ENCODE results near the gene CRY1.
"Not testable (repeated sequence)": the region's sequence is repeated elsewhere in the genome, so short reads cannot be mapped to it uniquely, and the experiment has no call there.

CRY1 gene

DNA sequence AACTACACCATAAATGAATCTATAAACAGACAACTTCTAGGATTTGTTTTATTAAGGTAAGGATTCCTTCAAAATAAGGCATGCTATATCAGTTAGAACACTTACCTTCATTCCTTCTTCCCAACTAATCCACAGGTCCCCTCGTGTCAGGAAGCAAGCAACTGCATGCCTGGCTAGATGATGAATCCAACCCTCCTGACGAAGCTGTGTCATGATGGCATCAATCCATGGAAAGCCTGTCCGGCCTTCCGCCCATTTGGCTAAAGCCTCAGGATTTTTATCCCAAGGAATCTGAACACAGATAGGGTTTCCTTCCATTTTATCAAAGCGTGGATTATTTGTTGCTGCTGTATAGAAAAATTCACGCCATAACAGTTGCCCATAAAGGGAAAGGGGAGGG, 93.9 kb downstream of the CRY1 start:
- peak; percentile 59 for DNase-seq (ENCODE audit: low read depth)

DNA sequence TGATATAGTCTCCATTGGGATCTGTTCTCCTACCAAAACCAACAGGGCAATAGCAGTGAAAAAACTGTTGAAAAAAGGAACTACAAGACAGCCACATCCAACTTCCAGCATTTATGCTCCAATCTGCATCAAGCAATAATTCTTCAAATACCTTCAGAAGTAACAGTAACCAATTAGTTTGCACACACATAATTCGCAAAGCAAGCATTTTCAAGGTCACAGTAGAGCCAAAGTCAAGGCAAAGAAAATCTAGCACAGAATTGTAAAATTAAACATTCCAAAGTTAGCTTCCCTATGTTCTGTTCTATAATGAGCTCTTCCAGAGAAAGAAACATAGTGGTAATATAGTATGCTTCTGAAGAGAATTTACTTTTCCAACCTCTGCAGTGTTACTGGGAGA, 95.4 kb downstream of the CRY1 start:
- DNase-seq (ENCODE audit: low read depth): no peak

DNA sequence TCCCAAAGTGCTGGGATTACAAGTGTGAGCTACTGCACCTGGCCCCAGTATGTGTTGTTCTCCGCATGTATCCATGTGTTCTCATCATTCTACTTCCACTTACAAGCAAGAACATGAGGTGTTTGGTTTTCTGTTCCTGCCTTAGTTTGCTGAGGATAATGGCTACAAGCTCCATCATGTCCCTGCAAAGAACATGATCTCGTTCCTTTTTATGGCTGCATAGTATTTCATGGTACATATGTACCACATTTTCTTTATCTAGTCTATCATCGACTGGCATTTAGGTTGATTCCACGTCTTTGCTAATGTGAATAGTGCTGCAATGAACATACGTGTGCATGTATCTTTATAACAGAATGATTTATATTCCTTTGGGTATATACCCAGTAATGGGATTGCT, 97.2 kb downstream of the CRY1 start:
- DNase-seq (ENCODE audit: low read depth): not testable (repeated sequence)

DNA sequence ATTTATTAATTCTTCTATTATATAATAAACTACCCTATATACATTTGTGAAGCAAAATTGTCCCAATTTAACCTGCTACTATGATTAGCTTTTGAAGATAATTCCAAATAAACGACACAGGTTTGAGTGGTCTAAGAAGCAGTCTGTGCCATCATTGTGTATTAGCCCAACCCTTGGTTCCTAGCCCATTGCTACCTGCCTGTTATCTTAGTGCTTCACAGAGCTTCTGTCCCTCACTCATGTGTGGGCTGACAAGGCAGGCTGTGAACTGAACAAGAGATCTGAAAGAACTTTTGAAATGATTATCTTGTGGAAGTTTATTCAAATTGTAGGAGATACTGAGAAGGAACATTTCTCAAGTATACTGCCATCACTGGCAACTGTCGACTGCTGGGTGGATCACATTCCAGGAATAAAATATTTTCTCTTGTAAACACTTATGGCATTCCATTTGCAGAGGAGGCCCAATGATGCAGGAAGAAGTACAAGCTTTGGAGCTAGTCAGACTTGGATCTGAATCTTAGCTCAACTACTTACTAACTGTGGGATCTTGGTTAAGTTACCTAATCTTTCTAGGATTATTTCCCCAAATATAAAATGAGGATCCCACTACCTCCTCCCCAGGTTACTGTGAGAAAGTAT, 98.6 kb downstream of the CRY1 start:
- peak; percentile 13 for DNase-seq (ENCODE audit: low read depth)

DNA sequence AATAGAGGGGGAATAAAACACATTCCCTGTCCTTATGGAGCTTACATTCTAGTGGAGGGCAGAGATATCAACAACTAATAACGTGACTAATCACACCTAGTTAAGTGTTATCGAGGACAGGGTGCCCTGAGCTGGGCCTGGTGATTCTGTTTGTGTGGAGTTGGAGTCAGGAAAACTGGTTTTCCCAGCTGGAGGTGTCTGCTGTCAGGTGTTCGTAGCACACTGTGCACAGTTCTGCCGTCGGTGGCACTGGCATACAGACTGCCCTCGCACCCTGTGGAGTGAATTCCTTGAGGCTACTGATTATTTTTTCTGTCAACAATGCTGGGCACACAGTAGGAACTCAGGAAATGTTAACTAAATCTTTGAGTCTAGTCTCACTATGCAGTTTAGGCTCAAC, 105.5 kb downstream of the CRY1 start:
- no peak for DNase-seq (ENCODE audit: low read depth)

DNA sequence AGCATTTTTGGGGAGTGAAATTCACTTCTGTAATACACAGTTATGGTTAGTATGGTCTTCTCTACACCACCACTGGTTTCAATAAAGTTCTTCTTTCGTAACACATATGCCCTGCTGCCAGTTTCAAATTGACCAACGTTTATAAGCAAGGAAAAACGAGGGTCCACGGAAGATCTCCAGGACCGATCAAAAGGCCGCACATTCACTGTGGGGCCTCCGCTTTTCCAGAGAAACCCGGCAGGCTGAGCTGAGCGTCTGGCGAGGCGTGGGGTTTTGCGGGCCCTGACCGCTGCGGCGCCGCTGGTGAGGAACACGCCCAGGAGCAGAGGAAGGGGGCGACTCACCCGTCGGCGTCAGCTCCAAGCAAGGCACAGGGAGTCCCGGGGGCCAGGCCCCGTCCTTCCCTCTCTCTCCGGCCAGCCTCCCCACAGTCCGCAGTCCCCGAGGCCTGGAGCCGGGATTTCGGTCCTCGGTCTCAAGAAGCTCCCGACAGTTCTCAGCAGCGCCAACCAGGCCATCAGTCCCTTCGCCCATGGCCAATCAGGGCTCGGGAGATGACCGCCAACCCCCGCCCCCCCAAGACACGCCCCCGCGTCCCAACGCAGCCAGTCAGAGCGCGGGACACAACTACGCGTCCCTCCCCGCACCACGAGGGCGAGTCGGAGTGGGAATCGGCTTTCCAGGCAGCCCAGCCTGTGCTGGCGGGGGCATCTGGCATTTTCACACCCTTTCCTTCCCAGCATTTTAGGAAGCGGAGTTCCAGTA, 106.5 kb downstream of the CRY1 start, which contains the start of gene MTERF2:
Gene MTERF2, minus strand, starts transcription at position 522 of the 765 bp plus-strand sequence. CDS start 8,432 bp downstream, outside the sequence.
- peak; percentile 91 for DNase-seq (ENCODE audit: low read depth)

DNA sequence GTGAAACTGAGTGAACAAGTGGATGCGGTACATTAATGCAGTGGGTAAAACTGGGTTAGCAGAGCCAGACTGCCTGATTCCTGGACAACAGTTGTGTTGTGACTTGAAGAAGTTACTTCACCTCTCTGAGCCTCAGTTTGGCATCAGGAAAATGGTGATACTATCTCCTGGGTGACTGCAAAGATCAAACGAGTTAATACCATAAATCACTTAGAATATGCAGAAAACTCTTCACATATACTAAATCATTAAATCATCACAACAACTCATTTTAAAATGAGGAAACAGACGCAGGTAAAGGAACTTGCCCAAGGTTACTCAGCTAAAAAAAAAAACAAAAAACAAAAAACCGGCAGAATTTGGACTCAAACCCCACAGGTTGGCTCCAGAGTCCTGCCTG, 107.2 kb downstream of the CRY1 start:
- DNase-seq (ENCODE audit: low read depth): no peak

DNA sequence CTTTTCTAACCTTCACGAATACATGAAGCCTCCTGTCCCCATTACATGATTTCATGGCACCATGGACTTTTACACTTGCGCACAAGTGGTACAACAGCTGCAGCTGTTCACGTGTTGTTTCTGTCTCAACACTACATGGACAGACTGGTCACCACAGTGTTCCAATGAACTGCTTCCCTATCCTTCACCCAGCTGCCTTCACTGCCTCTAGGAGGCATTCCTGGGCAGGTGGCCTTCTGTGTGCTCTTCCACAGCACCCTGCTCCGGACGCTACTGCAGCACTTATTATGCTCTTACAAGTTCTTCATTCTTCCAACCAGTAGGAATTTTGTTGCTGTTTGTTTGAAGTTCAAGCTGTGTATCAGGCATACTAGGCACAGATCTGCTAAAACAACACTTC, 107.9 kb downstream of the CRY1 start:
- no peak for DNase-seq (ENCODE audit: low read depth)

DNA sequence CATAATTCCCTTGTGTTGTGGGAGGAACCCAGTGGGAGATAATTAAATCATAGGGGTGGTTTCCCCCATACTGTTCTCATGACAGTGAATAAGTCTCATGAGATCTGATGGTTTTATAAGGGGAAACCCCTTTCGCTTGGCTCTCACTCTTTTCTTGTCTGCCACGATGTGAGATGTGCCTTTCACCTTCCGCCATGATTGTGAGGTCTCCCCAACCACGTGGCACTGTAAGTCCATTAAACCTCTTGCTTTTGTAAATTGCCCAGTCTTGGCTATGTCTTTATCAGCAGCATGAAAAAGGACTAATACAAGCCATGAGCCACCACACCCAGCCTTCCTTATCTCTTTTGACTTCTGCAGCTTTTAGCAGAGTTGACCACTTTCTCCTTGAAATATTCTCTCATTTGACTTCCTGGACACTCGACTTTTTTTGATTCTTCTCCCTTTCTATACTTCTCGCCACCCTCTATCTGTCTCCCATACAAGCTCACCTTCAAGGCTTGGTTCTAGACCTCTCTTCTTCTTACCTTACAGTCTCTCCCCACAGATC, 108.7 kb downstream of the CRY1 start:
- DNase-seq (ENCODE audit: low read depth): no peak

DNA sequence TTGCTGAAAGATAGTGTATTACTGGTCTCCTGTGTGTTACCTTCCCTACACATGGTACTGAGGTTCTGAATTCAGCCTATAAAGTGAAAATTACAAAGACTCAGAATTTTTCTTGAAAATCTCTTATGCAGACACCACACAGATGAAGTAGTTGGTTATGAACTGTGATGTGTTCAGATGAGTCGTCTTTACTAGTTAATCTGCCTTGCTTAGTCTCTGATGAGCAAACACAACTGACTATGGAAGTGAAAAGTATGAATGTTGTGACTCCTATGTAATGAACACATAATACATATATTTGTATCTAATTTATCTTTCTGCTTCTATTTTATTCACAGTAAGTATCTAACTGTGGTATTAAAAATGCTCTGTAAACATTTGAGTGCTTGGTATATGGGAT, 111.1 kb downstream of the CRY1 start:
- no peak for DNase-seq (ENCODE audit: low read depth)

DNA sequence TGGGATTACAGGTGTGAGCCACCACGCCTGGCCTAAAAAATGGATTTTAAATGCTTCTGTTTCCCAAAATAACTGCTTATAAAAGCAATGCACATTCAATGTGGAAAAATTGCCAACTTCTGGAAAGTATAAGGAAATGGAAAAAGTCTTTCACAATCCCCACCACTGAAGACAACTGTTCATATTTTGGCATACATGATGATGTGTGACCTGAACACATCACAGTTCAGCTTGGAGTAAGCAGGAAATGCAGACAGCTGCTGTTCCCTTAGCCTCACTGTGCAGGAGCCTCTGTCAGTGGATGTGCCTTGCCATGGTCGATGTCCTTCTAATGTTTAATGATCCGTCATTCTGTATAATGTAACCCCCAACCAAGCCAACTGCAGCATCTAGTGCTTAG, 111.6 kb downstream of the CRY1 start:
- DNase-seq (ENCODE audit: low read depth): no peak

DNA sequence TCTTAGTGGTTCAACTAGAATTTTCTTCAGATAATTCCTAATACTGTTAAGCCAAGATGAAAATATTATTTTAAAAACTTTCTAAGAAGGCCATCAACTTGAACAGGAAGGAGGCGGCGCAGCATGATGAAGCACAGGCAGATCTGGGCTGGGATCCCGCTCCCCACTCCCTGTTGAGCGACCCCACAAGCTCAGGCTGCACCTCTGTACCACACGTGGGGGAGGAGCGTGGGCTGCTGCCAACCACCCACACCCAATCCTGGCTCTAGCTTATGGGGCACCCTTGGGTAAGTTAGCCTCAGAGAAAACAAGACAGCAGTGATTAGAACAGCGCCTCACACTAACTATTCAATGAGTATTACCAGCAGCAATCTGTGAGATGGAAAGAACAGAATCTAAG, 112.4 kb downstream of the CRY1 start:
- no peak for DNase-seq (ENCODE audit: low read depth)

DNA sequence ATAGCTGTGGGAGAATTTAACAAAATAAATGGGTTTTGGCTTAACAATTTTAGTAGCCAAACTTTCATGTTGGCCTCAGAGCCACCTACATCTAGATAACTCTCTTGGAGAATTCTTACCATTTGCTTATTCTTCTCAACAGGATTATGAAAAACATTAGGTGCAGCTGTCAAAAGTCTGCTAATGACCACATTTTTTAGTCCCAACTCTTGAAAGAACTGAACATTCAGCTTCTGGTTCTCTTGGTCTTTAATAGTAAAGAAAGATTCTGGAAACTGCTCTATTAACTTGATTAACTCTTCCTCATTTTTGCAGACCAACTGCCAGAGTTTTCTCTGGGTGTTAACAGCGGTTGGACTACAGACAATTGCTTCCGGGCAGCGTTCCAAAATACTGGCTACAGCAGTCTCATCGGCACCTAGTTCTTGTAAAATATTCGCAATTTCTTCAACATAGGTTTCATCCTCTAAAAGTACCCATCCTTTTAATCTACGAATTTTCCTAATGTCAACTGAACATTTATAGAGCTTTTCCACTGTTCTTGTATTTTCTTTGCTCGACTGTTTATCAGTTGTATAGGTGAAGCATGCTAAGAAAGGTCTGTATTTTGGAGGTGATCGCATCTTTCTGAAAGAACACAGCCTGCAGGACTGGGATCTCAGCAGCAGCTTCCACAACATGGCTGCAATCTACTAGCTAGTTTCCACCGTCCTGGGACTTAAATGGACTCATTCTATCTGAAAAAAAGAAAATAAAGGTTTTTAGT, 115.1 kb downstream of the CRY1 start:
- no peak for DNase-seq (ENCODE audit: low read depth)

DNA sequence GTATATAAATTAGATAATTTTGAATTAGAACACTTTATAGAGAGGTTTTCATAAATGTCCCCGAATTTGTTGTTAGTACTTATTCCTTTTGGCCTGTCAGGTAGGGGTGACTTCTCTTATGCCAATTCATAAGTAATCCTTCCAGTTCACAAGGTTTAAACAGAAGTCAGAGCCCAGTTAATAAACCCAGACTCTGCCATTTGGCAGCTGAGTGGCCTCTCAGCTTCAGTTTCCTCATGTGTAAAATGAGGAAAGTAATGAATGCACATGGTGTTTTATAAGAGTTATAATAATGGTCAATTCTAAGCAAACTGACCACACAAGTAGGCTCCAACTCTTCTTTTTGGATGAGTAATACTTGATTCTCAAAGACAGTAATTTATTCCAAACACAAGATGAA, 116.7 kb downstream of the CRY1 start:
- DNase-seq (ENCODE audit: low read depth): no peak

DNA sequence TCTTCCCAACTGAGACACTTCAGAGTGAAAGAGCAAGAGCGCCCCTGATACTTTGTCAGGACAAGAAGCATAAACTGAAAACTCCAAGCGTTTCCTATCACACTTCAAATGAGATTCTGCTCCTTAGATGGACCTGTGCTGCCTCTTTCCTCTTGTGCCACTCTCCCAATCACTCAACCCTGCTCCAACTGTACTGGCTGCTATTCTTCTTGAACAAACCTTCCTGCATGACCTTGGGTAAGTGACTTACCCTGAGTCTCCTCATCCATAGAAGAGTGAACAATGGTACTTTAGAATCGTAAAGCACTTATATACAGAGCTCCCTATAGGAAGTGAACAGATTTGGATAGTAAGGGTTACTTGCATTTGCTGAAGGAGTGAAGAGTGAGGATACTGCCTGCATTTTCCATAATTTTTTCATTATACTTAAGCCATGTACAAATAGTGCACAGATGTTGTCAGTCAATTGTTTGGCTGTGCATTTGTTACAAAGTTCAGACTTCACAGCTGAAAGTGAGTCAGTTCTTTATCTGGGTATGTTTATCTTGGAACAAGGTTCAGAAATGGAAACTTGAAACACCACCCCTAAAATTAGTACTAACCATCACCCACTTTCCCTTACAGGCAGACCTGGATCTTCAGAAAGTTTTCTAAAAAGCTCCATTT, 117.2 kb downstream of the CRY1 start:
- no peak for DNase-seq (ENCODE audit: low read depth)

DNA sequence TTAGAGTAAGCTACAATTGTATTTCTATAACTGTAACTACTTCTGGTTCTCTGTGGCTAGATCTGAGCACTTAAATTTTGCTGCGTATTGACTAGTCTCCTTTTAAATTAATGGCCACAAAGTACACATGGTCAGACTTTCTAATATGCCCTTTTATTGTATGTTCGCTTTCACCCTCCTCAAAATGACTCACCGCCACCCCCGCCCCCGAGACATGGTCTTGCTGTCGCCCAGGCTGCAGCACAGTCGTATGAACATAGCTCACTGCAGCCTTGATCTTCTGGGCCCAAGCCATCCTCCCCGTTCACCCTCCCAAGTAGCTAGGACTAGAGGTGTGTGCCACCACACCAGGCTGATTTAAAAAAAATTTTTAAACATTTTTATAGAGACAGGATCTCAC, 118.3 kb downstream of the CRY1 start:
- DNase-seq (ENCODE audit: low read depth): no peak

DNA sequence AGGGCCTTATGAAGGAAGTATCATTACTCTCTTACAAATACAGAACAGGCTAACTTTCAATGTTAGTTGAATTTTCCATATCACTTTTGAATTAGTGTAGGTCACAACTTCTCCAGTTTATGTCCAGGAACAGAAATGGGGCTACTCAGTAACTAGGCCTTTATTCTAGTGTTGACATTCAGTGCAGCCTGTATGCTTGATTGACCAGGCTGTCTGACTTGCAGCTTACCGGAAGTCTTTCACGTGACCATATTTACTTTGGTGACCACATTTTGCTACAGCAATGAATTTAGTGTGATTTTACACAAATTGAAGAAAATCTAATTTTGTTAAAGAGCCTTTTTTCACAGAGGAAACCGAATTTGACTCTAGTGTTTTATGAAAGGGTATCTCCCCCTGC, 118.8 kb downstream of the CRY1 start:
- DNase-seq (ENCODE audit: low read depth): no peak

DNA sequence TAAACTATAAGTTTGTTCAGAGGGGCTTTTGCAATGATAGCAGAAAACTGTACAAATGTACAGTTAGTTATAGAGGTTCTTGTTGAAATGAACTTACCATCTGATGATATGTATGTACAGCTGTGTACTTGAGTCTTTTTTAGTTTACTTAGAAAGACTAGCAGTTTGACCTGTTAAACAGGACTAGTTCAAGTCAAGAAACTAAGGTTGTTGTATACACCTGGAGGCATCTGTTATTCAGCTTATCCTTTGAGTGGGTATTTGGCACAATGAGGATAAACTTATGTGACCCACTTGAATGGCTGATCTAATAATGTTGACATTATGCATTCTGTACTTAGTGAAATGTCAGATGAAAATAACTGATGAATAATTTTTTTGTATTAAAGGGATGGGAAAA, 119.8 kb downstream of the CRY1 start:
- DNase-seq (ENCODE audit: low read depth): no peak

DNA sequence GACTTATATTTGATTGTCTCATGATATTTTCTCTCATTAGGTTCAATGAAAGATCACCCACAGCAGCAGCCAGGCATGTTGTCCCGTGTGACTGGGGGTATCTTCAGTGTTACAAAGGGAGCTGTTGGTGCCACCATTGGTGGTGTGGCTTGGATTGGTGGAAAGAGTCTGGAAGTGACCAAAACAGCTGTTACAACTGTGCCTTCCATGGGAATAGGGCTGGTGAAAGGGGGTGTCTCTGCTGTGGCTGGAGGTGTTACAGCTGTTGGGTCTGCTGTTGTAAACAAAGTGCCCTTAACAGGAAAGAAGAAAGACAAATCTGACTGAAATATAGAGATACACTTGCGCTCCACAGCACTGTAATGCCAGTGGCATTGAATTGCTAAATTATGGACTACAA, 122.3 kb downstream of the CRY1 start:
- DNase-seq (ENCODE audit: low read depth): no peak

DNA sequence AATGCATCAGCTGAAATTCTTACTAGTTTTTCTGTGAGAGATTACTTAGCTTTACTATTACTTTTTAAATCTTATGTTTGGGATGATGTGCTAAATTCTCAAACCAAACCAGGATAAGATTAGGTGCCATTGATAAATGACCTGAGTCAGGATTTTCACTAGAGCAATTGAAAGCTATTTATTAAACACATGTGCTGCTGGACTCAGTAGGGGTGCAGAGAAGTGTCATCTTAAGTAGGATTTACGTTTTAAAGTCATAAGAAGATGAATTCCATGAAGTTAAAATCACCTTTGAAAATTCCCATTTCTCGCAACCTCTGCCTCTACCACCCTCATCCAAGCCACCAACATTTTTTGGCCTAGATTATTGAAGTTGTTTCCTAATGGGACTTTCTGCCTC, 128.8 kb downstream of the CRY1 start:
- DNase-seq (ENCODE audit: low read depth): no peak

DNA sequence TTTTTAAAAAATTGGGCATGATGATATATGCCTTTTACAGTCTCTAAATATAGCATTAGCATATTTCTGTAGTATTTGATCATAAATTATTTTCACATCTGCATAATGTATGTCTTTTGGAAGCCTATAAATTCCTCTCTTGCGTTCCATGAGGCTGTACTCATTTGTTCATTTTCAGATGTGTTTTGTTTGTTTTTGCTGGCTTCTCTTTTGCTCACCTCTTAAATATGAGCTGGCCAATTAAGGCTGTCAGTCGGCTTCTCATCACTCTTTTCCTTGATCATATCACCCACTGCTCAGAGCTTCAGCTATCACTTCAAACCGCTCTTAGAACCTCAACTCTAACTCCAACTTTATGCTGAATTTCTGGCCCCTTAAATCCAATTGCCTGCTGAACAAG, 131.1 kb downstream of the CRY1 start:
- no peak for DNase-seq (ENCODE audit: low read depth)

DNA sequence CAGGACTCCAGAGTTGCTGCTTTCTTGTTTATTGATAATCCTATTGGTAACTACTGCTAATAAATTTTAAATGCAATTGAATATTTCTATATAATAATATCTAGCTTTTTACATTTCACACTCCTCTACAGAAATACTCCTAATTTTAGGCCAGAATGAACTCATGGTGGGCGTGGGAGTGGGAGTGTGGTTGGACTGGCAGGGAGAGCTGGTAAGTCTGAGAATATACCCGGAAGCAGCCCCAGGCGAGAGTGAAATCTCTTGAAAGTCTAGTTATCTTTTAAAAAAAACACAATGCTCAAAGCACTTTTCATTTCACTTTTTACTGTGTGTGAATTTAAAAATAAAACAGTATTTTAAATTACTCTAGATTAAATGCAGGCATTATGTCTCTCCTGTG, 132.9 kb downstream of the CRY1 start:
- DNase-seq (ENCODE audit: low read depth): no peak

Data from stromal cell of bone marrow (primary cell).